Astrocyte of the cerebellum (primary cell): ENCODE results near the gene EIF4E1B.

Experiments
- DNase-seq: peaks from one replicate; pipeline ENCODE4 v3.0.0-alpha.2; 2011; ENCODE audit warnings: low read depth
- H3K4me3 ChIP-seq: 2 replicates; pipeline ENCODE4 v1.5.1; 2011; ENCODE audit warnings: mild to moderate bottlenecking, low read depth, low read length, moderate library complexity
- CTCF ChIP-seq: IDR thresholded peaks from 2 replicates; pipeline ENCODE4 v1.5.1; 2012; ENCODE audit warnings: low read length, low read depth, moderate library complexity, mild to moderate bottlenecking; ENCODE audit errors: missing control alignments
- in situ Hi-C: cut with HindIII; loops from 2 replicates; pipeline ENCODE4 v1.10.0; 2017; ENCODE audit warnings: low sequenced_read_pairs

The EIF4E1B gene

GRCh38 chr5:176625966-176626875, 4.3 kb upstream of the EIF4E1B start:
- no peak for DNase-seq
- in situ Hi-C loops: no loop called here
- no peak overlapping the region for H3K4me3 ChIP-seq
- TF ChIP-seq CTCF: no peak

- in situ Hi-C loops: no loop called here
- no peak for DNase-seq
- no peak for TF ChIP-seq CTCF
- H3K4me3 ChIP-seq: no peak overlapping the region
These were observed 3.6 kb upstream of the EIF4E1B start for GRCh38 chr5:176626876-176627236.

- in situ Hi-C loops: no loop called here
- no peak for DNase-seq
- TF ChIP-seq CTCF: no peak
- no peak overlapping the region for H3K4me3 ChIP-seq
These were observed 2.9 kb upstream of the EIF4E1B start for GRCh38 chr5:176627582-176627981.

GRCh38 chr5:176628406-176629228, 1.9 kb upstream of the EIF4E1B start:
- no peak overlapping the region for H3K4me3 ChIP-seq
- DNase-seq: no peak
- no peak for TF ChIP-seq CTCF
- in situ Hi-C loops: no loop called here

- DNase-seq: no peak
- H3K4me3 ChIP-seq: no peak overlapping the region
These were observed 1.1 kb upstream of the EIF4E1B start for GRCh38 chr5:176629317-176629852.

More at GRCh38 chr5:176629317-176629852, 1.1 kb upstream of the EIF4E1B start:
- TF ChIP-seq CTCF: no peak
- in situ Hi-C loops: no loop called here
